Breast epithelium (tissue), 4 donors: ENCODE measurements around the gene PTPRN. TPM values are rescaled to one million over a fixed set of nuclear protein-coding genes. Genes with fewer than 3 reads are reported as not detected.

ENCODE experiments used
- DNase-seq, 2 donors: peaks; one replicate each; pipeline ENCODE4 v3.0.0-alpha.2; 2019; ENCODE audit warnings: low spot score in 2 of 2
- H3K27ac ChIP-seq, 2 donors: fragments of 200-600 bp; sonication (generic) in 1 of 2; one replicate each; pipeline ENCODE4 v1.5.1; 2016 to 2019; ENCODE audit warnings: mild to moderate bottlenecking in 1 of 2
- H3K27me3 ChIP-seq, 2 donors: fragments of 200-600 bp; sonication (generic) in 1 of 2; one replicate each; pipeline versions ENCODE4 v1.5.1 to v1.6.0; 2017 to 2019; ENCODE audit warnings: control low read depth in 1 of 2, mild to moderate bottlenecking in 1 of 2
- H3K36me3 ChIP-seq: fragments of 200-600 bp; one replicate; pipeline ENCODE4 v1.5.1; 2019
- H3K4me1 ChIP-seq, 2 donors: fragments of 200-600 bp; sonication (generic); one replicate each; pipeline ENCODE4 v1.5.1; 2016 to 2019; ENCODE audit warnings: control low read depth in 1 of 2
- H3K4me3 ChIP-seq, 3 donors: fragments of 200-600 bp; sonication (generic); 1 replicate in 2 of 3; 2 replicates in 1 of 3; pipeline ENCODE4 v1.5.1; 2016 to 2019; ENCODE audit warnings: mild to moderate bottlenecking in 3 of 3, moderate library complexity in 2 of 3
- H3K9me3 ChIP-seq, 2 donors: fragments of 200-600 bp; sonication (generic) in 1 of 2; one replicate each; pipeline ENCODE4 v1.5.1; 2016 to 2019; ENCODE audit warnings: control low read depth in 1 of 2
- CTCF ChIP-seq, 3 donors: fragments of 450-650 bp; IDR thresholded peaks; one replicate each; pipeline ENCODE4 v1.5.1; 2016 to 2017; ENCODE audit warnings: antibody characterized with exemption in 3 of 3, mild to moderate bottlenecking in 3 of 3, moderate library complexity in 3 of 3
- POLR2A ChIP-seq: fragments of 450-650 bp; IDR thresholded peaks from one replicate; pipeline ENCODE4 v1.6.1; 2016; ENCODE audit warnings: antibody characterized with exemption, mild to moderate bottlenecking, moderate library complexity
- POLR2AphosphoS5 ChIP-seq, 3 donors: sonication (generic); formaldehyde crosslinking; IDR thresholded peaks; one replicate each; pipeline ENCODE4 v1.6.1; 2017; ENCODE audit warnings: antibody characterized with exemption in 3 of 3
- intact Hi-C: fragments of 100-400 bp; cut with DNase I; formaldehyde crosslinking; loops from one replicate; pipeline ENCODE4 v1.15.1; 2023; ENCODE audit warnings: low total_unique reads
- total RNA-seq, 3 donors: library from RNA; depleted of rRNA; stranded (reverse); fragments of >200 nt; gene quantifications; one replicate each; pipeline ENCODE4 v1.1.0, GENCODE V29; 2016

PTPRN gene
- total RNA-seq, 3 donors from 2014 or later = 0.33 to 0.44 TPM; not detected in 1

DNA sequence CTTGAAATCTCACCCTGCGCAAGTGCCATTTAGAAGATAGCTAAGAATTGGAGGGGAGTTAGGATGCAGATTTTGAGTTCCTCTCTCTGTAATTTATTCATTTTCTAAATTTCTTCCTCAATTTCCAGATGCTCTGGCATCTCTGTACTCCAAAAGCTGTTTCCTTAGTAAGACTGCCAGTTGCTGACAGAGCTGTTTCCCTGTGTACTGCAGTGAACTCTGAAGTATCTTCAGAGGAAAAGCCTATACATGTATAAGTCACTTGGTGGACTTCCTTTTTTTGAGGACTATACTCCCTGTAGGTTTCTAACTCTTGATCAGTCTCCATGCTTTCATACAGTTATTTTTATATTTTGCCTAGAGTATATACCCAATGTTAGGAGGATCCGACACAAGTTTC is 24.9 kb upstream of the PTPRN start:
- Histone ChIP-seq H3K9me3 (peaks cover 0 to 8% of the 10 kb centered on the region in 2 donors), H3K4me3 (no peak overlapping the region), H3K4me1 (no peaks in the 10 kb centered on the region), H3K27ac (no peak overlapping the region), H3K27me3 (peaks cover 9 to 44% of the 10 kb centered on the region in 2 donors), H3K36me3 (no peaks in the 10 kb centered on the region)
- intact Hi-C loops = no loop called here
- no peak for TF ChIP-seq CTCF (IDR thresholded peaks at IDR 0.05)
- no peak for TF ChIP-seq POLR2A
- TF ChIP-seq POLR2AphosphoS5 (IDR thresholded peaks at IDR 0.05) = no peak
- no peak for DNase-seq

DNA sequence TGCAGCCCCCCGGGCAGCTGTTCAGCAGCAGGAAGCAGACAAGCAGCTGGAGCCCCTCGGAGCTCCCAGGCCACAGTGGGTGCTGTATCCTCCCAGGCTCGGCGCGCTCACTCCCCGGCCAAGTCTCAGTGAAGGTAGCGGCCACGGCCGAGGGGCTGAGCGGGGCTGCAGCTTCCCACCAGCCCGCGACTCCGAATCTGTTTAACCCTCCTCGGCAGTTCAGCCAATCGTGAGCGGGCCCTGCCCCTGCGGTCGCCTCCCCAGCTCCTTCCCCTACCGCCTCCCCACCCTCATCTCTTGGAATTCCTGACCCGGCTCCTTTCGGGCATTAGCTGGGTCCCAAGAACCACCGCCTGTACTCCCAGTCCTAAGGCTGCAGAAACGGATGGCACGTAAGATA is 23.3 kb upstream of the PTPRN start, which contains the start of gene RESP18:
TSS of gene RESP18 (minus strand) at position 203 of the 400 bp plus-strand sequence.
- Histone ChIP-seq H3K27me3 (peaks cover 9 to 44% of the 10 kb centered on the region in 2 donors), H3K4me1 (no peaks in the 10 kb centered on the region), H3K36me3 (no peaks in the 10 kb centered on the region), H3K9me3 (peaks cover 0 to 8% of the 10 kb centered on the region in 2 donors), H3K4me3 (no peak within 1 kb of the TSS), H3K27ac (no peak within 1 kb of the TSS)
- intact Hi-C loops = no loop called here
- no peak for TF ChIP-seq POLR2AphosphoS5 (IDR thresholded peaks at IDR 0.05)
- no peak for TF ChIP-seq CTCF (IDR thresholded peaks at IDR 0.05)
- TF ChIP-seq POLR2A = no peak
- DNase-seq = no peak

- TF ChIP-seq POLR2AphosphoS5 (IDR thresholded peaks at IDR 0.05) (no peak), POLR2A (no peak), CTCF (IDR thresholded peaks at IDR 0.05) (no peak)
- intact Hi-C loops = no loop called here
- Histone ChIP-seq H3K27me3 (peaks cover 9 to 44% of the 10 kb centered on the region in 2 donors), H3K9me3 (peaks cover 0 to 8% of the 10 kb centered on the region in 2 donors), H3K36me3 (no peaks in the 10 kb centered on the region), H3K4me3 (no peak overlapping the region), H3K27ac (no peak overlapping the region), H3K4me1 (no peaks in the 10 kb centered on the region)
- DNase-seq = no peak
These were observed 22.5 kb upstream of the PTPRN start for GRCh38 chr2:219331560-219332213.

DNA sequence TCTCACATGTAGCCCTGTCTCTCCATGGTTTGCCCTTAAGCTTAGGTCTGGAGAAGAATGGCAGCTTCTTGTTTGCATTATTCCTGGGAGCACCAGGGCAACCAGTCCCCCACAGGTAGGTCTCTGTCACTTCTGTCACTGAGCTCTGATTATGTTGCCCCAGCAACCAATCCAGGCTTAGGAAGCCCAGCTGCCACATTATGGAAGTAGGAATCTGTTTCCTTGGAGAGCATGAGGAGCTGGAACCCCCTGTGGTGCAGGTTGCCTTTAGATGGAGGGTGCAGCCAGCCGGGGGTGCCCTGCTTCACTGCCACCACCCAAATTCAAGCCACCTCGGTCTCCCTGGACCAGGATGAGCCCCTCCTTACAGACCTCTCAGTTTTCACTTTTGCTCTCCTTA is 18.5 kb upstream of the PTPRN start:
- TF ChIP-seq POLR2A (no peak), CTCF (IDR thresholded peaks at IDR 0.05) (no peak), POLR2AphosphoS5 (IDR thresholded peaks at IDR 0.05) (no peak)
- Histone ChIP-seq H3K27me3 (peaks cover 9 to 22% of the 10 kb centered on the region in 2 donors), H3K27ac (no peak overlapping the region), H3K4me1 (no peaks in the 10 kb centered on the region), H3K36me3 (no peaks in the 10 kb centered on the region), H3K9me3 (peaks cover 0 to 8% of the 10 kb centered on the region in 2 donors), H3K4me3 (no peak overlapping the region)
- intact Hi-C loops = no loop called here
- no peak for DNase-seq

GRCh38 chr2:219325657-219326315 is 16.6 kb upstream of the PTPRN start:
- TF ChIP-seq POLR2A (no peak), CTCF (IDR thresholded peaks at IDR 0.05) (no peak), POLR2AphosphoS5 (IDR thresholded peaks at IDR 0.05) (no peak)
- Histone ChIP-seq H3K4me3 (no peak overlapping the region), H3K36me3 (no peaks in the 10 kb centered on the region), H3K27ac (no peak overlapping the region), H3K4me1 (no peaks in the 10 kb centered on the region), H3K27me3 (peaks cover 0 to 4% of the 10 kb centered on the region in 2 donors), H3K9me3 (no peaks in the 10 kb centered on the region)
- intact Hi-C loops = no loop called here
- no peak for DNase-seq
